Measurements from ENCODE around the gene AEBP2. TPM values are rescaled to one million over a fixed set of nuclear protein-coding genes. Genes with fewer than 3 reads are reported as not detected.
"Not testable (repeated sequence)": the region's sequence is repeated elsewhere in the genome, so short reads cannot be mapped to it uniquely, and the experiment has no call there.

The AEBP2 gene
- total and polyA plus RNA-seq, 7 donors, result 5.3 to 24.6 (median 21.6) TPM

- H3K9me3 ChIP-seq, result no peaks in the 10 kb centered on the region
- no peaks in the 10 kb centered on the region for H3K36me3 ChIP-seq (ENCODE audit: insufficient read depth in 1 of 2, low read depth in 1 of 2)
- WGBS, 3 donors, result 79 to 87% (median 87%) methylated on average over 6 of the region's 6 CpGs
- no peaks in the 10 kb centered on the region for H3K4me1 ChIP-seq
- H3K4me3 ChIP-seq, result no peak overlapping the region
- no peak overlapping the region for H3K27ac ChIP-seq
- intact Hi-C loops (cut with DNase I), result no loop called here
- ATAC-seq, result no peak
- DNase-seq, result no peak
- no peak for TF ChIP-seq CTCF (IDR thresholded peaks at IDR 0.05)
- no peaks in the 10 kb centered on the region for H3K27me3 ChIP-seq (ENCODE audit: insufficient read depth in 3 of 3, low read length in 2 of 3)
Observed at GRCh38 chr12:19421503-19422282, 17.6 kb upstream of the AEBP2 start.

- 90 to 93% (median 92%) methylated on average over 12 of the region's 12 CpGs for WGBS, 3 donors
- H3K36me3 ChIP-seq (ENCODE audit: insufficient read depth in 1 of 2, low read depth in 1 of 2), result no peaks in the 10 kb centered on the region
- ATAC-seq (no peak), DNase-seq (no peak)
- no peaks in the 10 kb centered on the region for H3K9me3 ChIP-seq
- intact Hi-C loops (cut with DNase I), result no loop called here
- no peaks in the 10 kb centered on the region for H3K27me3 ChIP-seq (ENCODE audit: insufficient read depth in 3 of 3, low read length in 2 of 3)
- H3K4me1 ChIP-seq, result no peaks in the 10 kb centered on the region
- no peak overlapping the region for H3K4me3 ChIP-seq
- H3K27ac ChIP-seq, result no peak overlapping the region
- no peak for TF ChIP-seq CTCF (IDR thresholded peaks at IDR 0.05)
Observed at GRCh38 chr12:19423166-19423930, 15.9 kb upstream of the AEBP2 start.

- H3K4me1 ChIP-seq, result no peaks in the 10 kb centered on the region
- DNase-seq, result no peak
- WGBS, 3 donors, result 82 to 86% (median 85%) methylated on average over 5 of the region's 5 CpGs
Observed at GRCh38 chr12:19428246-19428645, 11.0 kb upstream of the AEBP2 start.

GRCh38 chr12:19429491-19429890, 9.8 kb upstream of the AEBP2 start:
- H3K9me3 ChIP-seq; H3K4me1 ChIP-seq; H3K4me3 ChIP-seq; H3K36me3 ChIP-seq (ENCODE audit: insufficient read depth in 1 of 2, low read depth in 1 of 2); DNase-seq; intact Hi-C loops (cut with DNase I); ATAC-seq; H3K27me3 ChIP-seq (ENCODE audit: insufficient read depth in 3 of 3, low read length in 2 of 3); H3K27ac ChIP-seq: not testable (repeated sequence)
- WGBS, 3 donors, result 83 to 100% (median 87%) methylated on average over 1 to 2 of the region's 2 CpGs

More at GRCh38 chr12:19428246-19428645, 11.0 kb upstream of the AEBP2 start:
- no peaks in the 10 kb centered on the region for H3K9me3 ChIP-seq
- TF ChIP-seq CTCF (IDR thresholded peaks at IDR 0.05), result no peak
- no peaks in the 10 kb centered on the region for H3K27me3 ChIP-seq (ENCODE audit: insufficient read depth in 3 of 3, low read length in 2 of 3)
- H3K4me3 ChIP-seq, result no peak overlapping the region
- H3K27ac ChIP-seq, result no peak overlapping the region
- no peaks in the 10 kb centered on the region for H3K36me3 ChIP-seq (ENCODE audit: insufficient read depth in 1 of 2, low read depth in 1 of 2)
- intact Hi-C loops (cut with DNase I), result no loop called here
- ATAC-seq, result no peak

- ATAC-seq, result no peak
- H3K27ac ChIP-seq, result no peak overlapping the region
- H3K27me3 ChIP-seq (ENCODE audit: insufficient read depth in 3 of 3, low read length in 2 of 3), result no peaks in the 10 kb centered on the region
- H3K4me1 ChIP-seq, result no peaks in the 10 kb centered on the region
- H3K9me3 ChIP-seq, result no peaks in the 10 kb centered on the region
- TF ChIP-seq CTCF (IDR thresholded peaks at IDR 0.05), result no peak
- intact Hi-C loops (cut with DNase I), result no loop called here
- H3K4me3 ChIP-seq, result no peak overlapping the region
- DNase-seq, result no peak
- H3K36me3 ChIP-seq (ENCODE audit: insufficient read depth in 1 of 2, low read depth in 1 of 2), result no peaks in the 10 kb centered on the region
Observed at GRCh38 chr12:19430988-19431387, 8.3 kb upstream of the AEBP2 start.

Data from psoas muscle (tissue), 8 donors.